Renal cortical epithelial cell (primary cell): ENCODE results near the gene C6orf62. TPM values are rescaled to one million over a fixed set of nuclear protein-coding genes. Genes with fewer than 3 reads are reported as not detected.
A peak's percentile ranks its signal among the peaks of the same experiment; 100 is the strongest.
"Not testable (repeated sequence)": the region's sequence is repeated elsewhere in the genome, so short reads cannot be mapped to it uniquely, and the experiment has no call there.

ENCODE experiments used
- DNase-seq: peaks from one replicate; pipeline ENCODE4 v3.0.0-alpha.2; 2011; ENCODE audit warnings: low read depth
- total RNA-seq: library from RNA; depleted of rRNA; stranded (reverse); fragments of >200 nt; gene quantifications from 2 replicates; pipeline ENCODE4 v1.2.3, GENCODE V29; 2014

C6orf62 gene
- total RNA-seq, 1 donor from 2014 or later = 199 TPM

DNA sequence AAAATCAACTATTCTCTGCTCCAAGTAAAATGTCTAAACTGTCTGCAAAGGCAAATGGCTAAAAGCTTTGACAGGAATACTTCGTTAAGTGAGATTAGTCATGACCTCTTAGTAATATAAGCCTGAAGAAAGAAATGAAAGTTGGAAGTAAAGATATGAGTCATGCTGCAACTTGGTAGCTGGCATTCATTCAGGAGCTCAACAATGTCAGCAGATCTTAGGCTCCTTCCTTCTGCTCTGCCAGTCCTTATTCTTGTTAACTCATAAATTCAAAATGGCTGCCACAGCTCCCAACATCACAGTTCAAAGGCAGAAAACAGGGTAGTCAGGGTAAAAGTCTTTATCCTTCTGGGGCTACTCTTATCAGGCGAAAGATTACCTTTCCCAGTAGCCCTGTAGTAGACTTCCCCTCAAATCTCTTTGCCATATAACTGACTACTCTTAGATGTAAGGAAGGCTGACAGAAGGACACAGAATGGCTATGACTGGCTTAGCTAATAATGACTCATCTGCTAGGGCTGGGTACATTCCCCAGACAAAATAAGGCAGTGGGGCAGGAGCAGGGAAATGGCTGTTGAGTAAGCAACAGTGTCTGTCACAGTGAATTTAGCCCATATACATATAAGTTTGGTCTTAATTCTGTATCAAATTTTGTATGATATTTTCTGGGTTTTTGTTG is 24.4 kb upstream of the C6orf62 start:
- DNase-seq = peak; percentile 99

DNA sequence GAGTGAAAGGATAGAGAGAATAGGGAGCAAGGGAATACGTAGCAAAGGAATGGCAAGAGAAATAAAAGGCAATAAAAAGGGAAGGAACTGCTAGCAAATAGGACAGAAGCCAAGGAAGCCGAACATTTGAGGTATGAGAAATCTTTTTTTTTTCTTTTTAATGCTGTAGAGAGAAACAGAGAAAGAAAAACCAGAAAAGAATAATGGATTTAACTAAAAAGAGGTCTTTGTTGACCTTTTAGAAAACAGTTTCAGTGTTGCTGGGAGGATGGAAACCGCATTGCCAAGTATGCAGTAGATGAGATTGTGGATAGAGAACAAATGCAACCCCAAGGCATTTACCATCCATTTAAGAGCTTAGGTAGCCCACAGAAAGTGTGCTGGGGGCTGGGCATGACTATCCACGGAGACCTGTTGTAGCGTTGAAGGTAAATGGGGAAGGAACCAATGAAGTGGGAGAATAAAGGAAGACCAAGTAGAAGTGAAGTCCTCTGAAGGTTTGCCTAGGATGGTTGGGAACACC is 23.3 kb upstream of the C6orf62 start:
- DNase-seq = no peak

DNA sequence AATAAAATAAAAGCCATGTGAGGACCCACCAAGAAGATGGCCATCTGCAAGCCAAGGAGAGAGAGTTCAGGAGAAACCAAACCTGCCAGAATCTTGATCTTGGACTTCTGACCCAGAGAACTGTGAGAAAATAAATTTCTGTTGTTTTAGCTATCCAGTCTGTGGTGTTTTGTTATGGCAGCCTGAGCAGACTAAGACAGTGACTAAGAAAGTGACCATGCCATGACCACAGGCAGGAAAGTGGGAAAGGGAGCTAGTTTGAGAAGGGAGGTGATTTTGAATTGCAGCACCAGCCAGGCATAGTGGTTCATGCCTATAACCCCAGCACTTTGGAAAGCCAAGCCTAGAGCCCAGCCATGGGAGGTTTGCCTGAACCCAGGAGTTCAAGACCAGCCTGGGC is 21.9 kb upstream of the C6orf62 start:
- peak; percentile 69 for DNase-seq

DNA sequence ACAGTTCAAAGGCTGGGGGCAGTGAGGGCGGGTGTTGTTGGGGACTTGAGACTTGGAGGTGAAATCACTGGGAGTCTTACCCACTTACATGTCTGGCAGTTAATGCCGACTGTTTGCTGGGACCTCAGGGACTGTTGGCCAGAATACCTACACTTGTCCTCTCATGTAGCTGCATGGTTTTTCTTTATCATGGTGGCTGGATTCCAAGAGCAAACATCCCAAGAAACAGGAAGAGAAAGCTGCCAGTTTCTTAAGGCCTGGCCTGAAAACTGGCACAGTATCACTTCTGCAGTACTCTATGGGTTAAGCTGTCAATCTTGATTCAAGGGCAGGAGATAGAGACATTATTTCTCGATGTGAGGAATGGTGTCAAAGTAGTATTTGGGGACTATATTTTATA is 19.8 kb upstream of the C6orf62 start:
- DNase-seq = no peak

DNA sequence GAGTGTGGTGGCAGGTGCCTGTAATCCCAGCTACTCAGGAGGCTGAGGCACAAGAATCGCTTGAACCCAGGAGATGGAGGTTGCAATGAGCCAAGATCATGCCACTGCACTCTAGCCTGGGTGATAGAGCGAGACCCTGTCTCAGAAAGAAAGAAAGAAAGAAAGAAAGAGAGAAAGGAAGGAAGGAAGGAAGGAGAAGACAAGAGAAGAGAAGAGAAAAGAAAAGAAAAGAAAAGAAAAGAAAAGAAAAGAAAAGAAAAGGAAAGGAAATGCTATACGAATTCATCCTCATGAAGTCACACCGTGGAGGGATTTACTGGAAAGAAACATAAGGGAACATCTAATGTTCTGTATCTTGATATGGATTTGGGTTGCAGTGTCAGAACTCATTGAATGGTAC is 15.8 kb upstream of the C6orf62 start:
- not testable (repeated sequence) for DNase-seq

DNA sequence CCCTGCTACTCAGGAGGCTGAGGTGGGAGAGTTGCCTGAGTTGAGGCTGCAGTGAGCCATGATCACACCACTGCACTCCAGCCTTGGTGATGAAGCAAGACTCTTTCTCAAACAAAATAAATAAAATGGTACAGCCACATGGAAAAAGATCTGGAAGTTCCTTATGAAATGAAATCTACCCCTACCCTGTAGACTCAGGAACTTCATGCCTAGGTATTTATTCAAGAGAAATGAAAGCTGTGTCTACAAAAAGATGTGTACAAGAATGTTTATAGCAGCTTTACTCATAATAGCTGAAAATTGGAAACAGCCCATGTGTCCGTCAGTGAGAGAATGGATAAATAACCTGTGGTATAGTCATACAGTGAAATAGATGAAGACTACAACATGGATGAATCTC is 15.2 kb upstream of the C6orf62 start:
- no peak for DNase-seq

DNA sequence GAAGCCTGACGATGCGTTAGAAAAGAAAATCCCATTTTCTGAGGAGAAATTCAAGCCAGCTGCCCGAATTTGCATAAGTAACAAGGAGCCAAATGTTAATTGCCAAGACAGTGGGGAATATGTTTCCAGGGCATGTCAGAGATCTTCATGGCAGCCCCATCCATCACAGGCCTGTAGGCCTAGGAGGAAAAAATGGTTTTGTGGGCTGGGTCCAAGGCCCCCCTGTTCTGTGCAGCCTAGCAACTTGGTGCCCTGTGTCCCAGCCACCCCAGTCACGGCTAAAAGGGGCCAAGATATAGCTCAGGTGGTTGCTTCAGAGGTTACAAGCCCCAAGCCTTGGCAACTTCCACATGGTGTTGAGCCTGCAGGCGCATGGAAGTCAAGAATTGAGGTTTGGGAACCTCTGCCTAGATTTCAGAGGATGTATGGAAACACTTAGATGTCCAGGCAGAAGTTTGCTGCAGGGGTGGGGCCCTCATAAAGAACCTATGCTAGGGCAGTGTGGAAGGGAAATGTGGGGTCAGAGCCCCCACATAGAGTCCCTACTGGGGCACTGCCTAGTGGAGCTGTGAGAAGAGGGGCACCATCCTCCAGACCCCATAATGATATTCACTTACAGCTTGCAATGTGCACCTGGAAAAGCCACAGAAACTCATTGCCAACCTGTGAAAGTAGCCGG is 12.6 kb upstream of the C6orf62 start:
- not testable (repeated sequence) for DNase-seq

DNA sequence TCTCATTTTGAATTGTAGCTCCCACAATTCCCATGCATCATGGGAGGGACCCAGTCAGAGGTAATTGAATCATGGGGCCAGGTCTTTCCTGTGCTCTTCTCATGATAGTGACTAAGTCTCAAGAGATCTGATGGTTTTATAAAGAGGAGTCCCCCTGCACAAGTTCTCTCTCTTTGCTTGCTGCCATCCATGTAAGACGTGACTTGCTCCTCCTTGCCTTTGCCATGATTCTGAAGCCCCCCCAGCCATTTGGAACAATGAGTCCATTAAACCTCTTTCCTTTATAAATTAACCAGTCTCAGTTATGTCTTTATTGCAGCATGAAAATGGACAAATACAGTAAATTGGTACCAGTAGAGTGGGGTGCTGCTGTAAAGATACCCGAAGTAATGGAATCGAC is 11.7 kb upstream of the C6orf62 start:
- not testable (repeated sequence) for DNase-seq

DNA sequence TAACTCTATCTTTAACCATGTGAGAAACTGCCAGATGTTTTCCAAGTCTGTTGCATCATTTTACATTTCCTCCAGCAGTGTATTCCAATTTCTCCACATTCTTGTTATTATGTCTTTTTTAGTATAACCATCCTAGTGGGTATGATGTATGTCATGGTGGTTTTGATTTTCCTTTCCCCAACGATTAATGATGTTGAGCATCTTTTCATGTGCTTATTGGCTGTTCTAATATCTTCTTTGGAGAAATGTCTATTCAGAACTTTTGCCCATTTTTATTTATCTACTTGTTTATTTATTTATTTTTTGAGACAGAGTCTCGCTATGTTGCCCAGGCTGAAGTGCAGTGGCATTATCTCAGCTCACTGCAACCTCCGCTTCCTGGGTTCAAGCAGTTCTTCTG is 4.3 kb upstream of the C6orf62 start:
- no peak for DNase-seq

DNA sequence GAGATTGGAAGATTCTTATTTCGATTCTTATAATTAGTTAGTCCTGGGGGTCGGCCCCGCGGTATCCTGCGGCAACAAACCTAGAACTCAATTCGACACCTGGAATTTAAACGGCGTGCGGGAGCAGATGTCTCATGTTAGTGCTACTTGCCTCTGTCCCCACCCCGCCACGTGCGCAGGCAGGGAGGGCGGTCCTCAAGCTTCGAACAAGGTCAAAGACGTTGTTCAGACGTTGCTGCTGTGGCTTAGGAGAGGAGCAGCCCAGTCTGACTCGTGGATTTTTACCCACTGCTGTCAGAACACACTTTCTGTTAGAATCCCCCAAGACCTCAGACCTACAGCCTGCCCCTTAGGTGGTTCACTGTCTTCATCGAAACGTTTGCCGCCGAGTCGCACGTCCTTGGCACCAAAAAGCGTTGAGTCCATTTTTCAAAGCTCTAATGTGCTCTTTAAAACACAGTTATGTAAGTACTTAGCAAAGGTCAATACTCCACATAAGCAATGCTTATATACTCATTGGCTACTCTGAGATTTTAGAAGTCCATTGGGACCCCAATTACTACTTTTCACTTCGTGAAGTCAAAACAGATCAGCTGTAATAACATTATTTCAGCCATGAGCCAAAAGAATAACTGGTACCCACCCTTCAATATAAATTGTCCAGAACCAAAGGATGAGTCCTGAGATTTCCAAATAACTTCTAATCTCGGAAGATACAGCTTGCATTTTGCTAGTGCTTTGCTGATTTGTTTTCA is 2.7 kb upstream of the C6orf62 start:
- DNase-seq = no peak

DNA sequence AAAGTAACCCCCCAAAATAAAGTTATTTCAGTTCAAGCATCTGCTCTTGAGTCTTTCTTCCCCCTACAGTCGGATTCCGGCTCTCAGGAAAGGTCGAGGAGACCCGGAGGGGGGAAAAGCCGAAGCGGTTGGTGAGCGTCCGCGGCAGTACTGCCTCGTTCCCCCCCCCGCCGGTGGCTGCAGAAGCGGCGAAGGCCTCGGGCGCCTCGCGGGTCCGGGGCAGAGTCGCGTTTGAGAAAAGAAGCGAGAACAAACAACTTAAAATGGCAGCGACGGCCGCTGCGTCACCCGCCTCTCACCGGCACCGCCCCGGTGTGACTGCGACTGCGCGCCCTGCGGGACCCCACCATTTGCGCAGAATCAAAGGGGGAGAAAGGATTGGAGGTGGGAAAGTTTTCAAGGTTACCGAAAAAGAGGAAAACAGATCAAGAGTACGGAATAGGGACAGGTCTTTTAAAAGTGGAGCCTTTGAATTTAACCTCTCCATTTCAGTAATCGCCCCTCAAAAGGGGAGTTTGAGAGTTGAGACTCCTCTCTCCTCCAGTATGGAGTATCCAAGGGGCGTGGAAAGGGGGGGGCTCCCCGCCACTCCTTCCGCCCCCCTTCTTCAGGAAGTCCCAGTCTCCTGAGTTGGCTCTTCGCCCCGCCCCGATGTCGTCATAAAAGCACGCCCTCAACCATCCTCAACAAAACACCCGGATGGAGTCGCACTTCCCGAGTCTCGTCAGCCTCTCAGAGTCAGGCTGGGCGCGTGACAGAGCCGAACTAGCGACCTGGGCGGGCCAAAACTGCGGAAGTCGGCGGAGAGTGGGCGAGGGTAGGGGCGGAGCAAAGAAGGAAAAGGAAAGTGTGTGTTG is 1.9 kb upstream of the C6orf62 start:
- DNase-seq = peak; percentile 98

DNA sequence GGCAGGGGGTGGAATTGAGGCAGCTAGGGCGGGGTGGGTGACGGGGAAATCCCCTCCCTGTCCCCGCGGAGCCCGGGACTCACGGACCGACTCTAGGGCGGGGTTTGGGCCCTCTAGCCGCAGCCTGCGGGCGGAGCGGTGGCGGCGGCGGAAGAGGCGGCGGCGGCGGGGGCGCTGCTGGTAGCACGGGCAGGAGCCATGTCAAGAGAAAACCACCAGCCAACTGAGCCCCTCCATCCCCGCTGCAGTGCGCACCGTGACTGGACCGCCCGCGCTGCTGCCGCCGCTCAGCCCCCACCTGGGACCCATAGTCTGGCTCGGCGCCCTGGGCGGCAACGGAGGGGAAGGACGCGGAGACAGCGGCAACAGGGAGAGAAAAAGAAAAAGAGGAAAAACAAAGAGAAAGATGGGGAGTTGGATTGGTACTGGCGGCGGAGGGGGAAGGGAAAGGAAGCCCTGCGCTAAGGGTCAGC is 1.2 kb upstream of the C6orf62 start:
- DNase-seq = no peak

DNA sequence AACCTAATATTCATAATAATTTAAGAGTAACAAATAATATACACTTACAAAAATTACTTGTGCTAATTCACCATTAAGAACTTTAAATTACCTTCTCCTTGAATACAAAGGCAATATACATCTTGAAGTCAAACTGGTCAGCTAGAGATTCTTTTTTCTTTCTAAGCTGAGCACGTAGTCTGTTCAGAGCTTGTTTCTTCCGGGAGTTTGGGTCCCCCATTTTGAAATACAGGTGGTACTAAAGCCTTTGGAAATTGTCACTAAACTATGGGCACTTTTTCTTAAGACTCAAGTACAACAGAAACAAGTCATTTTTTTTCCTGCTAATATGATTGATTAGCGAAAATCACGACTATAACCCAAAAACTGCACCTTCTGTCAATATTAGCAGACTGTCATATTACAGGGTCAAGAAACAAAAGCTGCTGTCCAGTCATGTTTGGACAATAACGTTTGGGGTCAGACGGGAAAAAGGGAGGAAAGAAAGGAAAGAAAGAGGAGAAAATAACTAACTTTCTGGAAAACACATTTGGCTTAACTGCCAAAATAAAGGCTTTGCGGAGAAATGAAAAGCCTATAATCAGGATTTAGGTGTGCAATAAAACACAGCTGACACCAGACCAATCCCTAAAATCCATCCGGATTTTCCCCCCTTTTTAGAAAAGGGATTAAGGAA is 367 bp downstream of the C6orf62 start:
- no peak for DNase-seq

DNA sequence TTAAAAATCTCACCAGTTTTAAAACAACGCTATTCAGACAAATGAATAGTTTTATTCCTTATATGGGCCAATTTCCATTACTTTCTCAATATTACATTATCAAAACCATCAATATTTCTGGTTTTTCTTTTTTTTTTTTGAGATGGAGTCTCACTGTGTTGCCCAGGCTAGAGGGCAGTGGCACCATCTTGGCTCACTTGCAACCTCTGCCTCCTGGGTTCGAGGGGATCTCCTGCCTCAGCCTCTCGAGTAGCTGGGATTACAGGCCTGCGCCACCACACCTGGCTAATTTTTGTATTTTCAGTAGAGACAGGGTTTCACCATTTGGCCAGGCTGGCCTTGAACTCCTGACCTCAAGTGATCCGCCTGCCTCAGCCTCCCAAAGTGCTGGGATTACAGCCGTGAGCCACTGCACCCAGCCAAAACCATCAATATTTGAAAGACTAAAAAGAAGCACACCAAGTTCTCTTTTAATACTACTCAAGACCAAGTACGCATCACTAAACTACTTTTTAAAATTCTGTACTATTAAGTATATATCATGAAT is 2.3 kb downstream of the C6orf62 start:
- not testable (repeated sequence) for DNase-seq

DNA sequence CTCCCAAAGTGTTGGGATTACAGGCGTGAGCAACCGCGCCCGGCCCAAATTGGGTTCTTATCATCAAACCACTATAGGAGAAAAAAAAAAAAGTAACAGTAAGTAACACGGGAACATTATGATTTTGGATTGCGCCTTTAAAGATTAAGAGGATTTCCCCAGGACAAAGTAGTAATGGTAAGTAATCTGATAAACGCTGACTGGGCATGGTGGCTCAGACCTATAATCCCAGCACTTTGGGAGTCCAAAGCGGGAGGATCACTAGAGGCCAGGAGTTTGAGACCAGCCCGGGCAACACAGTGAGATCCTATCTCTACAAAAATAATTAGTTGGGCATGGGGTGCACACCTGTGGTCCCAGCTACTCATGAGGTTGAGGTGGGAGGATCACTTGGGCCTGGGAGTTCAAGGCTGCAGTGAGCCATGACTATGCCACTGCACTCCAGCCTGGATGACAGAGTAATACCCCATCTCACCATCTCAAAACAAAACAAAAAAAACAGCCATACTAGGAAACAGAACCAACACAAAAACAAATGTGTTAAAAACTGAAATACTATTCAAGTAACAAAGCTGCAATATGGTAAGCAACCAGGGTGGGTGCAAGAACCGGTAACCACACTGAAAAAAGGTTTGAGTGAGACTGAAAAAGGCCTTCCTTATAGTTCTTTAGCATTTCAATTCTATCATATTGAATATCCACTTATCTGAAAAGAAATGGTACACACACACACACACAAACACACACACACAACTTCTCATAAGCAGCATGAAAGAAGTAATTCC is 8.2 kb downstream of the C6orf62 start:
- DNase-seq = no peak

DNA sequence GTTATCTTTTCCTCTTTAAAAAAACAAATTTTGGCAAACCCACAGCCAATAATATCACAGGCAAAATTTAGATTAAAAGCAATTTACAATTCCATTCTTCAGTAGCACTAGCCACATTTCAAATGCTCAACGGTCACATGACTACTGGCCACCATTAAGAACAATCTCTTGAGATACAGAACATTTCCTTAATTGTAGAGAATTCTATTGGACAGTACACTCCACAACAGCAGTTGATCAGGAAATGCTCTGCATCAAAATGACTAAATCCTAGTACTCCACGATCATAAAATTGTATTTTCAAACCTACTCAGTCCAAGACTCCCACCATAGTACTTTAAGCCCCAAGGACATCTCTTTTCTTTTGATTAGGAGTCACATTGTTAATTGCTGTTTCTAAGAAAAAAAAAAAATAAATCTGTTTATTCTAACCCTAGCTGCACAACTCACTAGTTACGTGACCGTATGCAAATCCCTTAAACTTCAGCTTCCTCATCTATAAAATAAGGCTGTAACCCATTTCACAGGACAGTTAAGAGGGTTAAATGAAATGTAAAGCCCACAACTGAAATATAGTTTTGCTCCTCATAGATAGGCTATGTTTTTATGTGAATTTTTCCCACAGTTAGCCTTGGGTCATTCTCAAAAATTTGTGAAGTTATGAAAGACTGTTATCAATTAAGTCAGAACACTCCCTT is 9.8 kb downstream of the C6orf62 start:
- DNase-seq = no peak

DNA sequence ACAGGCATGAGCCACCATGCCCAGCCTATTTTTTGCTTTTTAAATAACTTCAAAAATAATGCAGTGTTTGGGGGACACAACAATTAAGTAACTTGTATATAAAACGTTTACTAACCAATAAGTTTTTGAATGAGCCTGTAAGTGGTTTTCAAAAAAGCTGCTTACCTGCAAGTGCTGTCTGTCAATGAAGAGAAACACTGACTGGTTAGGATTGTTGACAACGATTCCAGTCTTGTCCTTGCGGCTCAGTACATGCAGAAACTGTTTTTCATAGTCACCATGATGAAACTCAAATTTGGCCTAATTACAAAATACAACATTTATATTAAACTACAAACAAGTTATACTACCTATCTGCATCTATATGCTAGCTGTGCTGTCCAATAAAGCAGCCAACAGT is 10.3 kb downstream of the C6orf62 start:
- DNase-seq = no peak

DNA sequence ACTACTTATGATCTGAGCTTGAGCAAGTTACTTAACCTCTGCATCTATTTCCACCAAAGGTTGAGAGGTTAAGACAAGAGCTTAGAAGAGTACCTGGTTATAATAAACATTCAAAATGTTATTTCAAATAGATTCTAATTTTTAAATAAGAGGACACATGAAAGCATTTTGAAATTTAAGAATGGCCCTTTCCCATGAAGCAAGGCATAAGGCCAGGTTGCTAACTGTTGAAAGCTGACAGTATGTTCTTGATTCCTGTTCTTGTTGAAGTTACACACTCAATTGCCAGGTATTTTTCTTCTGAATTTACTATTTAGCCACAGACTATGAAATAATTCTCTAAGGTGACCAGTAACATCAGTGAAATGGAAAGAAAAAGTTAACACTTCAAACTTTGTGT is 14.5 kb downstream of the C6orf62 start:
- no peak for DNase-seq

DNA sequence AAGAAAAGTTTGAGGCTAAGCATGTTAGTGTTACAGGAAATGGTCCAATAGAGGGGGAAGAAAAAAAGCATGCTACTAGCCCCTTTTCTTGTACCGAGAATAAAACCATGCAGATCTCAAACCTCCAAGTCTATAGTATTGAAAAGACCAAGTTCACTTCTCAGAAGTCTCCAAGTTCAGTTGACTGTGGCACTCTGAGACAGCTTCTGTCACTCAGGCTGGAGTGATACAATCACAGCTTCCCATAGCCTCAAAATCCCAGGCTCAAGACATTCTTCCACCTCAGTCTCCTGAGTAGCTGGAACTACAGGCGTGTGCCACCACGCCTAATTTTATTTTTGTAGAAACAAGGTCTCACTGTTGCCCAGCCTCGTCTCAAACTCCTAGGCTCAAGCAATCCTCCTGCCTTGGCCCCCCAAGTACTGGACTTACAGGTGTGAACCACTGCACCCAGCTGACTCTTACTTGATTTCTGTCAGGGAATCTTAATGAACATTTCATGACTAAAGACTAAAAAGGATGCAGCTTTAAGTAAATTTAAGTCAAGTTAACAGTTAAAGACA is 16.2 kb downstream of the C6orf62 start:
- no peak for DNase-seq
